BJ (cell line): ENCODE results near the gene DTNB. TPM values are rescaled to one million over a fixed set of nuclear protein-coding genes. Genes with fewer than 3 reads are reported as not detected.
"Not testable (repeated sequence)": the region's sequence is repeated elsewhere in the genome, so short reads cannot be mapped to it uniquely, and the experiment has no call there.

ENCODE experiments used
- CTCF ChIA-PET: fragments of 350-600 bp; formaldehyde crosslinking; extraction: SDS; loops from one replicate; lab custom pipeline; 2021; ENCODE audit warnings: antibody characterized with exemption, inconsistent platforms; lab: Yijun Ruan, JAX
- POLR2A ChIA-PET: fragments of 300-600 bp; sonication (Branson Sonifier 250); formaldehyde crosslinking; extraction: SDS; loops from one replicate; lab custom pipeline; 2021; ENCODE audit warnings: antibody characterized with exemption; lab: Charles Lee
- DNase-seq: peaks from one replicate; pipeline ENCODE4 v3.0.0-alpha.2; 2011; ENCODE audit warnings: low read depth
- H3K27me3 ChIP-seq: 2 replicates; pipeline ENCODE4 v1.6.0; 2011; ENCODE audit warnings: low read length; ENCODE audit not compliant: control insufficient read depth, insufficient read depth
- H3K36me3 ChIP-seq: 2 replicates; pipeline ENCODE4 v1.5.1; 2011; ENCODE audit warnings: low read length; ENCODE audit not compliant: control insufficient read depth, insufficient read depth
- H3K4me3 ChIP-seq: 2 replicates; pipeline ENCODE4 v1.5.1; 2011; ENCODE audit warnings: low read depth, mild to moderate bottlenecking, control low read depth, low read length
- polyA plus RNA-seq: library from polyadenylated mRNA; depleted of rRNA; stranded (reverse); fragments of >200 nt; gene quantifications from 2 replicates; pipeline ENCODE4 v1.2.3, GENCODE V29; 2011
- TF ChIP-seq, protein P1 (sequence below): IDR thresholded peaks from 2 replicates; pipeline ENCODE4 v1.5.1; 2011; ENCODE audit warnings: low read depth, mild to moderate bottlenecking, control low read depth, inconsistent platforms, low read length, moderate library complexity; ENCODE audit not compliant: insufficient read depth

The DTNB gene
- polyA plus RNA-seq, 1 experiment = 7.7 TPM

DNA sequence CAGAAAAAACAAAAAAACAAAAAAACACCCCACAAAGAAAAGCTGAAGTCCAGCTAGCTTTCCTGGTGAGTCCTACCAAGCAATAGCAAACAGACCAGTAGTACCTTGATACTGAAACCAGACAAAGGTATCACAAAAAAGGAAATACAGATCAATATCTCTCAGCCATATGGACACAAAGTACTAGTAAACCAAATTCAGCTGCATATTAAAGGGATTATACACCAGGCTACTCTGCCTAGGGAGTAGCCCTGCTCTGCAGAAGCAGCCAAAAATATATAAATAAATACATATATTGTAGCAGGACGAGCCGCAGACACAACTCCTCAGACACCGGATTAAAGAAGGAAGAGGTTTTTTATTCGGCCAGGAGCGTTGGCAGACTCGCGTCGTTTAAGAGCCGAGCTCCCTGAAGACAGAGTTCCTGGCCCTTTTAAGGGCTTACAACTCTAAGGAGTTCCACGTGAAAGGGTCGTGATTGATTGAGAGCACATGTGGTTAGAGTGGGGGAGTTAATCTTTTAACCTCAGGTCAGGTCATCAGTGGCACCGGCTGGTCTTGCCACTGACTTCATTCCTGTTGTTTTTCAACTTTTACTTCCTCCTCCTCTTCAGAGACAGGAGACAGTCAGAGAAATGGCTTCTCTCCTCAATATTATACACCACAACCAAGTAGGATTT, 38.4 kb upstream of the DTNB start:
- H3K4me3 ChIP-seq = no peak overlapping the region
- ChIA-PET CTCF (interaction anchor here (5.9 kb wide), 1 partner anchor 12 kb away, joined by 51 read pairs; no protein-coding TSS in a partner anchor), POLR2A (no interaction called here)
- TF ChIP-seq, protein P1, sequence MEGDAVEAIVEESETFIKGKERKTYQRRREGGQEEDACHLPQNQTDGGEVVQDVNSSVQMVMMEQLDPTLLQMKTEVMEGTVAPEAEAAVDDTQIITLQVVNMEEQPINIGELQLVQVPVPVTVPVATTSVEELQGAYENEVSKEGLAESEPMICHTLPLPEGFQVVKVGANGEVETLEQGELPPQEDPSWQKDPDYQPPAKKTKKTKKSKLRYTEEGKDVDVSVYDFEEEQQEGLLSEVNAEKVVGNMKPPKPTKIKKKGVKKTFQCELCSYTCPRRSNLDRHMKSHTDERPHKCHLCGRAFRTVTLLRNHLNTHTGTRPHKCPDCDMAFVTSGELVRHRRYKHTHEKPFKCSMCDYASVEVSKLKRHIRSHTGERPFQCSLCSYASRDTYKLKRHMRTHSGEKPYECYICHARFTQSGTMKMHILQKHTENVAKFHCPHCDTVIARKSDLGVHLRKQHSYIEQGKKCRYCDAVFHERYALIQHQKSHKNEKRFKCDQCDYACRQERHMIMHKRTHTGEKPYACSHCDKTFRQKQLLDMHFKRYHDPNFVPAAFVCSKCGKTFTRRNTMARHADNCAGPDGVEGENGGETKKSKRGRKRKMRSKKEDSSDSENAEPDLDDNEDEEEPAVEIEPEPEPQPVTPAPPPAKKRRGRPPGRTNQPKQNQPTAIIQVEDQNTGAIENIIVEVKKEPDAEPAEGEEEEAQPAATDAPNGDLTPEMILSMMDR = no peak
- H3K36me3 ChIP-seq = no peaks in the 10 kb centered on the region
- H3K27me3 ChIP-seq = no peaks in the 10 kb centered on the region
- no peak for DNase-seq

DNA sequence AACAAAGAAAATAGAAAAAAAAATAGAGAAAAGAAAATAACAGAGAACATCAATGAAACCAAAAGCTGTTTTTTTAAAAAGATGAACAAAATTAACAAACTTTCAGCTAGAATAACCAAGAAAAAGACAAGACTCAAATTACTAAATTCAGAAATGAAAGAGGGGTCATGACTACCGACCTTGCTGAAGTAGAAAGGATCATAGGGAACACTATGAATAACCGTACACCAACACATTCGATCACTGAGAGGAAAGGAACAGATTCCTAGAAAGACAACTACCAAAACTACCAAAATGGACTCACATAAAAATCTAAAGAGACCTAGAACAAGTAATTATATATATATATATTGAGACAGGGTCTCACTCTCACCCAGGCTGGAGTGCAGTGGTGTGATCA, 37.4 kb upstream of the DTNB start:
- no peaks in the 10 kb centered on the region for H3K36me3 ChIP-seq
- POLR2A ChIA-PET = no interaction called here
- CTCF ChIA-PET = interaction anchor here (5.9 kb wide), 1 partner anchor 11 kb away, joined by 51 read pairs; no protein-coding TSS in a partner anchor
- H3K4me3 ChIP-seq = no peak overlapping the region
- H3K27me3 ChIP-seq = no peaks in the 10 kb centered on the region
- no peak for DNase-seq
- TF ChIP-seq, protein P1 = no peak

DNA sequence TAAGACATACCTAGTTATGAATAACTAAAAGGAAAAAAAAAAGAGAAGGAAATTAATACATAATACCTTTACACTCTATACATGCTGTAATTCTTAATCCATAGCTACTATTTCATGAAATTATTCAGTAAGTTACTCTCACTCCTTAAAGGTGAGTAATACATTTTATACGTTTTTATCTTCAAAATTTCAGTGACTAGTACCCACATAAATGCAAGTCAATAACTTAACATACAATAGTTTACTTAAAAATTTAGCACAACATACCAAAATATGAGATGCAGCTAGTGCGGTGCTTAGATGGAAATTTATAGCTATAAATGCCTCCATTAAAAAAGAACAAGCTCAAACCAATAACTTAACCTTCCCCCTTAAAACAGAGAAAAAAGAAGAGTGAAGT, 36.0 kb upstream of the DTNB start:
- ChIA-PET POLR2A (no interaction called here), CTCF (interaction anchor here (0.8 to 5.9 kb wide), 5 partner anchors 10 to 103 kb away, joined by 3 to 51 read pairs (median 3); no protein-coding TSS in a partner anchor)
- H3K4me3 ChIP-seq = no peak overlapping the region
- no peak for DNase-seq
- TF ChIP-seq, protein P1 = no peak
- no peaks in the 10 kb centered on the region for H3K27me3 ChIP-seq
- no peaks in the 10 kb centered on the region for H3K36me3 ChIP-seq

DNA sequence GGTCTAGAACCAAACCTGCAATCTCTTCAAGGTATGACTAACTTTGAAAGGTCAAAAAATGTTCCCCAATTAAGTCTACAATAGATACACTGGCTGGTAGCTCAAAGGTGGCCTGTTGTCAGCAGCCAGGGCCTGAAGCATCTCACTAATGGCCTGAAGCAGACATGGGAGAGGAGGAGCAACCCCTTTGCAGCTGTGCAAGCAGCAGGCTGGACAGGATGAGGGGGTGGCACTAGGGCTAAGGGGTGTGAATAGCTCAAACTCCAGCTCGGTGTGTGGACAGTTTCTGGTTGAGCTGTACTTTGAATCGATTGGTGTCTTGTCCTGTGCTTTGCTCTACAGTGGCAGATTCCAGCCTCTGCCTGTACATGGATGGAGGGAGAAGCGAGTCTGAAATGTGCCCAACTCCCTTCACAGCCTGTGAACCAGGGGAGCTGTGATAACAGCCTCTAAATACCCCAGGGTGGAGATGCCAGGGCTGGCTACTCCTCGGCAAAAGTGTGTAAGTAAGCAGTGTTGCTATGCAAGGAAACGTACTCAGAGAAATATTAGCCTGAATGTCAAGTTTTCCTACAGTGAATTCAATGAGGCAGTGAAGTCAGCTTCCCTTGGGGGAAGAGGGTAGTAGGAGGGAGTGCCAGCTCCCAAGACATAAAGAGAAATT, 34.7 kb upstream of the DTNB start:
- ChIA-PET POLR2A (no interaction called here), CTCF (interaction anchor here (0.7 to 5.9 kb wide), 4 partner anchors 8 to 27 kb away, joined by 3 to 51 read pairs (median 3); no protein-coding TSS in a partner anchor)
- H3K36me3 ChIP-seq = no peaks in the 10 kb centered on the region
- no peak for DNase-seq
- H3K27me3 ChIP-seq = no peaks in the 10 kb centered on the region
- no peak overlapping the region for H3K4me3 ChIP-seq
- TF ChIP-seq, protein P1 = no peak

DNA sequence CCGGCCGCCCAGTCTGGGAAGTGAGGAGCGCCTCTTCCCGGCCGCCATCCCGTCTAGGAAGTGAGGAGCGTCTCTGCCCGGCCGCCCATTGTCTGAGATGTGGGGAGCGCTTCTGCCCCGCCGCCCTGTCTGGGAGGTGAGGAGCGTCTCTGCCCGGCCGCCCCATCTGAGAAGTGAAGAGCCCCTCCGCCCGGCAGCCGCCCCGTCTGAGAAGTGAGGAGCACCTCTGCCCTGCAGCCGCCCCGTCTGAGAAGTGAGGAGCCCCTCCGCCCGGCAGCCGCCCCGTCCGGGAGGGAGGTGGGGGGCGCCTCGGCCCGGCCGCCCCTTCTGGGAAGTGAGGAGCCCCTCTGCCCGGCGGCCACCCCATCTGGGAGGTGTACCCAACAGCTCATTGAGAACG, 32.2 kb upstream of the DTNB start:
- CTCF ChIA-PET = interaction anchor here (0.7 kb wide), 1 partner anchor 1319 kb away, joined by 3 read pairs; no protein-coding TSS in a partner anchor
- H3K4me3 ChIP-seq, H3K36me3 ChIP-seq, POLR2A ChIA-PET, H3K27me3 ChIP-seq, DNase-seq: not testable (repeated sequence)
